OCI-LY1 (cell line): ENCODE data around the gene MYCBP2.

Source experiments
- H2AFZ ChIP-seq: fragments of 200-600 bp; sonication (generic), shearing (Covaris generic); 2 replicates; pipeline ENCODE4 v1.6.0; 2014; ENCODE audit warnings: antibody characterized with exemption, mild to moderate bottlenecking, low read length
- H3F3A ChIP-seq: fragments of 200-600 bp; sonication (generic), shearing (Covaris generic); 2 replicates; pipeline ENCODE4 v1.6.0; 2014; ENCODE audit warnings: mild to moderate bottlenecking, antibody characterized with exemption, low read length, moderate library complexity; ENCODE audit not compliant: insufficient read depth
- H3K27ac ChIP-seq: fragments of 200-600 bp; sonication (generic); 2 replicates; pipeline ENCODE4 v1.5.1; 2014; ENCODE audit warnings: low read length, mixed run types, mild to moderate bottlenecking, low read depth; ENCODE audit not compliant: poor library complexity, severe bottlenecking
- H3K27me3 ChIP-seq: fragments of 200-600 bp; sonication (generic); 2 replicates; pipeline ENCODE4 v1.6.0; 2014; ENCODE audit warnings: antibody characterized with exemption, mild to moderate bottlenecking, low read length, moderate library complexity; ENCODE audit not compliant: insufficient read depth
- H3K36me3 ChIP-seq: fragments of 200-600 bp; sonication (generic); 2 replicates; pipeline ENCODE4 v1.6.1; 2014; ENCODE audit warnings: mild to moderate bottlenecking, antibody characterized with exemption, low read length, moderate library complexity, mixed read lengths; ENCODE audit not compliant: insufficient read depth
- H3K4me1 ChIP-seq: fragments of 200-600 bp; sonication (generic); 2 replicates; pipeline ENCODE4 v1.5.1; 2014; ENCODE audit warnings: mild to moderate bottlenecking, low read length, moderate library complexity; ENCODE audit not compliant: insufficient read depth, severe bottlenecking
- H3K4me2 ChIP-seq: fragments of 200-600 bp; sonication (generic), shearing (Covaris generic); 2 replicates; pipeline ENCODE4 v1.6.1; 2014; ENCODE audit warnings: low read length
- H3K4me3 ChIP-seq: fragments of 200-600 bp; sonication (generic); 2 replicates; pipeline ENCODE4 v1.5.1; 2014; ENCODE audit warnings: low read length, low read depth, mild to moderate bottlenecking, mixed read lengths; ENCODE audit not compliant: poor library complexity, severe bottlenecking
- H3K79me2 ChIP-seq: fragments of 200-600 bp; shearing (Covaris generic); 2 replicates; pipeline ENCODE4 v1.6.1; 2016; ENCODE audit warnings: mixed run types, low read length, mixed read lengths; ENCODE audit not compliant: insufficient read depth
- H3K9ac ChIP-seq: fragments of 200-600 bp; sonication (generic), shearing (Covaris generic); 2 replicates; pipeline ENCODE4 v1.6.1; 2014; ENCODE audit warnings: mild to moderate bottlenecking, low read length, mixed read lengths
- H3K9me2 ChIP-seq: fragments of 200-600 bp; sonication (generic), shearing (Covaris generic); 2 replicates; pipeline ENCODE4 v1.6.1; 2014; ENCODE audit warnings: low read depth, mild to moderate bottlenecking, low read length, mixed read lengths
- H3K9me3 ChIP-seq: fragments of 200-600 bp; shearing (Covaris generic); 2 replicates; pipeline ENCODE4 v1.6.1; 2014; ENCODE audit warnings: low read length, mixed read lengths
- H4K20me1 ChIP-seq: fragments of 200-600 bp; sonication (generic), shearing (Covaris generic); 2 replicates; pipeline ENCODE4 v1.6.0; 2016; ENCODE audit warnings: mild to moderate bottlenecking, low read length; ENCODE audit not compliant: insufficient read depth
- CTCF ChIP-seq: fragments of 200-600 bp; sonication (generic), shearing (Covaris generic); IDR thresholded peaks from 2 replicates; pipeline ENCODE4 v1.5.1; 2017; ENCODE audit warnings: mild to moderate bottlenecking, antibody characterized with exemption, low read length, moderate library complexity, mixed read lengths
- EZH2 ChIP-seq: fragments of 200-600 bp; sonication (generic), shearing (Covaris generic); IDR thresholded peaks from 2 replicates; pipeline ENCODE4 v1.8.0; 2017; ENCODE audit warnings: borderline replicate concordance, mixed run types, mild to moderate bottlenecking, antibody characterized with exemption, low read length, moderate library complexity, mixed read lengths

The MYCBP2 gene

GRCh38 chr13:77026255-77026860 lies 300.5 kb downstream of the MYCBP2 start:
- H3K4me1 ChIP-seq: peaks cover 56% of the 10 kb centered on the region
- peaks cover 50% of the 10 kb centered on the region for H3K79me2 ChIP-seq
- H3K36me3 ChIP-seq: peaks cover 6% of the 10 kb centered on the region
- peak overlapping the region; percentile 65; the same call in 1 of the 2 replicates for H2AFZ ChIP-seq
- H4K20me1 ChIP-seq: peaks cover 4% of the 10 kb centered on the region
- TF ChIP-seq CTCF (no peak; the same call in 1 of the 2 replicates), EZH2 (no peak)
- no peaks in the 10 kb centered on the region for H3K9me2 ChIP-seq
- no peaks in the 10 kb centered on the region for H3F3A ChIP-seq
- peak overlapping the region; percentile 96 for H3K4me3 ChIP-seq
- peak overlapping the region; percentile 98 for H3K9ac ChIP-seq
- peak overlapping the region; percentile 70 for H3K4me2 ChIP-seq
- no peaks in the 10 kb centered on the region for H3K9me3 ChIP-seq
- peak overlapping the region; percentile 91 for H3K27ac ChIP-seq
- H3K27me3 ChIP-seq: no peaks in the 10 kb centered on the region

DNA sequence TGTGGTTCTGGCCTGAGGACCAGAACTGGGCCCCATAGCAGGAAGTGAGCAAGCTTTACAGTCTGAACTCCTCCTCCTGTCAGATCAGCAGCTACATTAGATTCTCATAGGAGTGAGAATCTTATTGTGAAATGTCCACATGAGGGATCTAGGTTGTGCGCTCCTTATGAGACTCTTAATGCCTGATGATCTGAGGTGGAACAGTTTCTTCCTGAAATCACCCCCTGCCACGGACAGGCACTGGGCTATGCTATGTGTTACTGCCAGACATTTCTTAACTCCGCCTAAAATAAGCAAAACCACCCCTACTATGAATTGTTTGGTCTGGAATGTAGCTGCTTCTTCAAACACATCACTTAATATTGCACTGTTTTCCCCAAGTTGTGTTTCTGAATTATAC lies 304.6 kb downstream of the MYCBP2 start:
- Histone ChIP-seq H3F3A (no peaks in the 10 kb centered on the region), H3K4me2 (peak overlapping the region; percentile 70; the same call in 1 of the 2 replicates), H3K9me3 (no peaks in the 10 kb centered on the region), H3K27ac (peak overlapping the region; percentile 6), H3K27me3 (no peaks in the 10 kb centered on the region), H3K36me3 (peaks cover 33% of the 10 kb centered on the region; the same call in 1 of the 2 replicates), H3K4me3 (no peak overlapping the region), H3K4me1 (peaks cover 53% of the 10 kb centered on the region), H4K20me1 (peaks cover 4% of the 10 kb centered on the region), H3K79me2 (peaks cover 81% of the 10 kb centered on the region), H3K9me2 (no peaks in the 10 kb centered on the region), H2AFZ (no peak overlapping the region), H3K9ac (no peak overlapping the region)
- no peak for TF ChIP-seq EZH2
- TF ChIP-seq CTCF: no peak

DNA sequence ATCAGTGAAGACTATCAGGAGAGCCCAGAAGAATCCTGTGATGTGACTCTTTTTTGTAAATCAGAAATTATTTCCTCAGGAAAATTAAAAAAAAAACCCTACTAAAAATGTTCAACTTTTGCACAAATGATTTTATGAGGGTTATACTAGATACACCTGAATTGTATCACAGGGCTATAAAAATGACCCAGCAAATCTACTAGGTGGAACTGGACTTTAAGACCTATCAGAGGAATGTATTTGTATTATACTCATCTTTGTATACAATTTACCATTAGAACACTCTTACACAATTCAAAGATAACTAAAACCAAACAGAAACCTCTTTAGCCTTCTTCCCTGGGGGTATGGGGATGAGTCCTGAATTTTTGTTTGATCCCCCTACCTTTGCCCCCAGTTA lies 307.1 kb downstream of the MYCBP2 start:
- H3K4me3 ChIP-seq: no peak overlapping the region
- H3K9ac ChIP-seq: no peak overlapping the region
- H3K27me3 ChIP-seq: no peaks in the 10 kb centered on the region
- peaks cover 69% of the 10 kb centered on the region for H3K79me2 ChIP-seq
- H3K4me2 ChIP-seq: no peak overlapping the region
- H3K9me3 ChIP-seq: no peaks in the 10 kb centered on the region
- no peaks in the 10 kb centered on the region for H3F3A ChIP-seq
- peaks cover 59% of the 10 kb centered on the region for H3K36me3 ChIP-seq
- no peaks in the 10 kb centered on the region for H3K9me2 ChIP-seq
- H4K20me1 ChIP-seq: peaks cover 4% of the 10 kb centered on the region
- H3K27ac ChIP-seq: no peak overlapping the region
- TF ChIP-seq EZH2 (no peak), CTCF (no peak)
- peaks cover 42% of the 10 kb centered on the region for H3K4me1 ChIP-seq
- H2AFZ ChIP-seq: no peak overlapping the region
